ENCODE results near the gene IREB2.

- TF ChIP-seq, protein P1, sequence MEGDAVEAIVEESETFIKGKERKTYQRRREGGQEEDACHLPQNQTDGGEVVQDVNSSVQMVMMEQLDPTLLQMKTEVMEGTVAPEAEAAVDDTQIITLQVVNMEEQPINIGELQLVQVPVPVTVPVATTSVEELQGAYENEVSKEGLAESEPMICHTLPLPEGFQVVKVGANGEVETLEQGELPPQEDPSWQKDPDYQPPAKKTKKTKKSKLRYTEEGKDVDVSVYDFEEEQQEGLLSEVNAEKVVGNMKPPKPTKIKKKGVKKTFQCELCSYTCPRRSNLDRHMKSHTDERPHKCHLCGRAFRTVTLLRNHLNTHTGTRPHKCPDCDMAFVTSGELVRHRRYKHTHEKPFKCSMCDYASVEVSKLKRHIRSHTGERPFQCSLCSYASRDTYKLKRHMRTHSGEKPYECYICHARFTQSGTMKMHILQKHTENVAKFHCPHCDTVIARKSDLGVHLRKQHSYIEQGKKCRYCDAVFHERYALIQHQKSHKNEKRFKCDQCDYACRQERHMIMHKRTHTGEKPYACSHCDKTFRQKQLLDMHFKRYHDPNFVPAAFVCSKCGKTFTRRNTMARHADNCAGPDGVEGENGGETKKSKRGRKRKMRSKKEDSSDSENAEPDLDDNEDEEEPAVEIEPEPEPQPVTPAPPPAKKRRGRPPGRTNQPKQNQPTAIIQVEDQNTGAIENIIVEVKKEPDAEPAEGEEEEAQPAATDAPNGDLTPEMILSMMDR (IDR thresholded peaks at IDR 0.05; ENCODE audit: insufficient read depth, low read depth, low read length): no peak
- no peak for TF ChIP-seq EZH2 (IDR thresholded peaks at IDR 0.05; ENCODE audit: insufficient read depth, low read length)
Observed at GRCh38 chr15:78448441-78449219, 10.6 kb downstream of the IREB2 start.

Data from astrocyte (in vitro differentiated cells and primary cell).